GM12892 (cell line): Measurements from ENCODE around the gene TMOD4.

Source experiments
- POLR2A ChIP-seq: IDR thresholded peaks from 2 replicates; pipeline ENCODE4 v1.6.1; 2011; ENCODE audit warnings: low read depth, low read length, control low read depth
- TAF1 ChIP-seq: IDR thresholded peaks from 2 replicates; pipeline ENCODE4 v1.6.1; 2011; ENCODE audit warnings: low read depth, mild to moderate bottlenecking, control low read depth, low read length, borderline replicate concordance

DNA sequence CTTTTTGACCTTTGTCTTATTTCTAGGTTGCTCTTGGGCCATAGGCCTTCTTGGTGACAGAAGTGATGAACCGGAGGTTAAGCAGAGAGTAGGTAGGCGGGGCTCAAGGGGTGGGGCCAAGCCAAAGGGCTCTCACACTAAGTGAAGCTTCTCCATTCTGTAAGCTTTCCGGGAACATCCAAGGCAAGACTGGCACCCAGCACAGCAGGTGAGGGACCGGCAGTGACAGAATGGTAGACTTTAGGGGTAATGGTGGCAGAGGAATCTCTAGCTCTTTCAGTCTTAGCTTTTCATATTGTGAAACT is 19.3 kb downstream of the TMOD4 start, which contains the start of gene TNFAIP8L2:
- TF ChIP-seq TAF1, result no peak
- no peak; the same call in 1 of the 2 replicates for TF ChIP-seq POLR2A
